DMS53 treated with DMSO at 0.1 percent for 48 hours (cell line): ENCODE data around the gene CDHR5.
"Not testable (repeated sequence)": the region's sequence is repeated elsewhere in the genome, so short reads cannot be mapped to it uniquely, and the experiment has no call there.

ENCODE experiments used
- DNase-seq: peaks from one replicate; lab custom pipeline; 2025; ENCODE audit not compliant: unreplicated experiment; lab: John Stamatoyannopoulos, UW

CDHR5 gene

DNA sequence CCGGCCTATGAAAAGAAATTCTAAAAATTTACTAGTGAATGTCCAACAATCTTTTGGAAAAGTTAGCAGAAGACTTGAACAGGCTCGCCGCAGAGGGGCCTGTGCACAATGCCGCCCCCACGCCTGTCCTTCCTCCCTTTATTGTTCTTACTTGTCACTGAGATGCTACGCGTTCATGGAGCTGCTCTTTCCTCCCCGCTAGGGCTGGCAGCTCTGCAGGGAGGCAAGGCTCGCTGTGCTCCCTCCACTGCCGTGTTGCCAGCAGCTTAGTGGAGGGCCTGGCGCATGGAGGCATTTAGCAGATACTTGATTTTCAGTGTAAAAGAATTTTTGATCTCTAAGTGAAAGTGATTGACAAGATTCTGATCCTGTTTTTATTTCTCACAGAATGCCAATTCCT is 33.8 kb downstream of the CDHR5 start:
- DNase-seq, result no peak

DNA sequence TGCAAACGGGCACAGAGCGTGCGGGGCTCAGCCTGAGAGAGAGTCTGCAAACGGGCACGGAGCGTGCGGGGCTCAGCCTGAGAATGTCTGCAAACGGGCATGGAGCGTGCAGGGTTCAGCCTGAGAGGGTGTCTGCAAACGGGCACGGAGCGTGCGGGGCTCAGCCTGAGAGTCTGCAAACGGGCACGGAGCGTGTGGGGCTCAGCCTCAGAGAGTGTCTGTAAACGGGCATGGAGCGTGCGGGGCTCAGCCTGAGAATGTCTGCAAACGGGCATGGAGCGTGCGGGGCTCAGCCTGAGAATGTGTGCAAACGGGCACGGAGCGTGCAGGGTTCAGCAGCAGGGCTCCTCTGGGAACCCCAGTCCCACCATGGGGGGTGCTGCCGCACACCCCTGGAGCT is 35.0 kb downstream of the CDHR5 start:
- DNase-seq, result no peak

DNA sequence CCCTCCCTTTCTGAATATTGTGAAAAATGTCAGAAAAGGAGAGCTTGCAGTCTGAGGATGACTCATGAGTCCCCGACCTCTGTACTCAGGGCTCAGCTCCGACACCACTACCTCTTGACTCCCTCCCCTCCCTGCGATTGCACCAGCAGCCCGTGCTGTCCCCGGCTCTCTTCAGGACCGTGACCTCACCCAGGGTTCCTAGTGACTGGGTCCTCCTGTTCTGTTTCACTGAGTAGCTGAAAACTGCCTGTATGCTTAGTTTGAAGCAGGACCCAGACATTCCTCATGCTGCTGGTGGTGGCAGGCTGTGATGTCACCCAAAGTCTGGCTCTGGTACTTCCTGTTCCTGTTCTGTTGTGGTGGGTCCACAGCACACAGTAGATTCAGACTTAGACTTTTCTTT is 36.8 kb downstream of the CDHR5 start:
- DNase-seq, result no peak

DNA sequence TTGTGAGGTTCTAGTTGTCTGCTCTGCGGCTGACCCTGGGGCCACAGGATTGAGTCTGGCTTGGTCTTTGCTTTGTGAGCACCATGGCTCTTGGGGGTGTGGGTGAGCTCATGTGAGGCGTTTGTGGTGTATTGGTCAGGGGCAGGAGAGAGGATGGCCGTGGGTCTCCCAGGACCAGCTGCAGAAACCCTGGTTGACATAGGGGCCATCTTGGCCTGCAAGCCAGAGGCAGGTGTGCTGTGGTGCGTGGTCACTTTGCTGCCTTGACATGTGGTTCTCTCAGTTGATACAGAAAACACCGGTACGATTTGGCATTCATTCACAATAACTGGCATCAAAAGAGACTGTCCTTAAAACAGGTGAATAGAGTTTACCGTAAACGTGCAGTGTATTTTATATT is 37.2 kb downstream of the CDHR5 start:
- no peak for DNase-seq

DNA sequence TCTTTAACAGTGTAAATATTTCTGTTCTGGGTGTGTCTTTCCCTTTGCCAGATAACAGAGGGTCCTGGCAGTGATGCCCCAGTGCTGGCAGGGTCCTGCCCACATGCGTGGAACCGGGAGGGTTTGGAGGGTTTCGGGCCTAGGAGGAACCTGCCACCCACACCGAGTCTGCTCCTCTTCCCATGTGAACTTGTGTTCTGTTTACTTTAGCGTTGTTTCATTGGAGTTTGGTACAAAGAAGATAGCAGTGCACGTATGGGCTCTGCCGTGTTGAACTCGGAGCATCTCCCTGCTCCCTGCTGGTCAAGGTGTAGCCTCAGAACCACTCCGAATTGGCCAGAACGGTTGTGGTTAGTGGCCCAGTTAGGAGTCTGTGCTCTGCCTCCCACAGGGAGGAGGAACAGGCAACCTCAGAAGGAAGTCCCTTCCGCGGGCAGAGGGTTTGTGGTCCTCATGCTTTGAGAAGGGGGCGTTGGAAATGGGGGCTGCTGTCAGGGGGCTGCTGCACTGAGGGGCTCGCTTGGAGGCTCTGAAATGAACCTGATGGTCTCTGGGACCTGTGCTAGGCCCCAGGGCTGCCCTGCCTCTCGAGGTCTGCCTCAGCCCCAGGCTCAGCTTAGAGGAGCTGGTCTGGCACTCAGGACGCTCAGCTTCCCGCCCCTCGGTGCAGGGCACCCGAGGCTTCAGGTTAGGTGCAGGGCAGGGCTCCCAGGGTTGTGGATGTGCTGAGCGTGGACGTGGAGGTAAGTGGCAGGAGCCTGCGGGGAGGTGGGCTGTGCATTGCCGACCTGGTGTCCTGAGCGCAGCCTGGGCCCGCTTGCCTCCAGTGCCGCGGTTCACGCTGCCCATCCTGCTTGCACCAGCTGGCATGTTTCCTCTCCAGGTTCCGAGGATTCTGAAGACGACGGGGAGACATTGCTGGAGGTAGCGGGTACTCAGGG is 38.1 kb downstream of the CDHR5 start:
- DNase-seq, result no peak

DNA sequence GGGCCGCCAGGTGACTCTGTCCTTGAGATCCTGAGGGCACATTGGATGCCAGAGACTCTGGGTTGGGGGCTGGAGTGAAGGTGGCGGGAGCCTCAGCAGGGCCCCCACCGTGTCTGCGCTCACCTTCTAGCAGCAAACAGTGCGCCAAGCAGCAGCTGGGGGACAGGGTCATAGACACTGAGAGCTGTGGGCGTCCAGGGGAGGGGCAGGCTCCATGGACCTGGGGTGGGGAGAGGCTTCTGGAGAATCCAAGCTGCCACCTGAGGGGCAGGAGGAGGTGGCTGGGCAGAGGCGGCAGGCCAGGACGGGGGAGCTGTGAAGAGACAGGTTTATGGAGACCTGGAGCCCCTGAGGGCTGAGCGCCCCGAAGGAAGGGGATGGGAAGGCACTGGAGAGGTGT is 40.5 kb downstream of the CDHR5 start:
- DNase-seq, result no peak

DNA sequence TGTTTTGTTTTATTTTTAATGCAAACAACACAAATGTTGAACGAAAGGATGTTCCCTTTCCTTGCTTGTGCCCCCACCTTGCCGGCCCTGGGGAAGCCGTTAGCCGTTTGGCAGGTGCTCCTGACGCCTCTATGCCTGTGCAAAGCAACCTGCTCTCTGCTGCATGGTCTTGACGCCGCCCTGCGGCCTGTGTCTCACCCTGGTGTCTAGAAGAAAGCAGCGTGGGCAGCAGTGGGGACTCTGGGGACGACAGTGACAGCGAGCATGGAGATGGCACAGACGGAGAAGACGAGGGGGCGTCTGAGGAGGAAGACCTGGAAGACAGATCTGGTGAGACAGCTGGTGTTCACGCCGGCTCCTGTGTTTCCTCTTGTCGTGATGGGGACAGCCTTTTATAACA is 43.0 kb downstream of the CDHR5 start:
- DNase-seq, result no peak

DNA sequence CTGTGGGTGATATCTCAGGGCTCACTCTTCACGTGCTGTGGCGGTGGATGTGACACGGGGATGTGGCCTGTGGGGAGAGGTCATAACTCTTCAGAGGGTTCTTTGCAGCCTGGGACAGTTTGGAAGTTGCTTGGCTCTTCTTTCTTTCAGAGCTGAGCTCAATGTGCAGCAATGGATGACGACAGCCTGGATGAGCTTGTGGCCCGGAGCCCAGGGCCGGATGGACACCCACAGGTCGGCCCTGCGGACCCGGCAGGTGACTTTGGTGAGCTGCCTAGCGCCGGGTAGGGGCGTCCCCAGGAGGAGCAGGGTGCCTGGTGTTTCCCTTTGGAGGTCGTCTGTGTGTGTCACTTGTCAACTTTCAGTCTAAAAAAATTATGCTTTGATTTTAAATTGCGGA is 43.4 kb downstream of the CDHR5 start:
- no peak for DNase-seq

DNA sequence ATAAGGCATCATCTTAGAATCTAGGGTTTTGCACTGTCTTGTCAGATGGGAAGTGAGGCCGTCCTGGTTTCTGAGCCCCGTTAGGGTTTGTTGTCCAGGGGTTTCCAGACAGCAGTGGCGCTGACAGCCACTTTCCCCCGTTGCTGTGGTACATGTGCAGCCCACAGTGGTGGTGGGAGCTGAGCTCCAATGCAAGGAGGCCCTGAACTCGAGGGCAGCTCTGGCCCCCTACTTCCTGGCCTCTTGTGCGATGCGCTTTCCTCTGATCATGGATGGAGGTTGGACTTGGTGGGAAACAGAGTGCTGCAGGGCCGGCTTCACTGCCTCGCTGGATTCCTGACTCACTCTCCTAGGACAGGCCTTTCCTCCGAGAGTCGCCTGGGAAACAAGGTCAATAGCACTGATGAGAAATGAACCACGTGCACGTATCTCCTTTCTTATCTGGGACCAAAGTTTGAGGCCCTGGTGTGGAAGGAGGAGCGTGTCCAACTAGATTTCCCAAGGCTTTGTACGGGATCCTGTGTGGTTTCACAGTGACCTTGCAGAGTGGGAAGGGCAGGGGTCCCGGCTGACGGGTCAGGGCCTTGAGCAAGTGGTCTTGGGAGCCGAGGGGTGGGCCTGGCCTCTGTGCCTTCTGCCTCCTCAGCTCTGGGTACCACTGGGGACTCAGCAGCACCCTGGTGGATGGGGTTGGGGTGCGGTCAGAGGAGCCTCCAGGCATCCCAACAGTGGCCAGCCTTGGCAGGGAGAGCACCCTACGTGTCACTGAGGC is 44.7 kb downstream of the CDHR5 start:
- no peak for DNase-seq

DNA sequence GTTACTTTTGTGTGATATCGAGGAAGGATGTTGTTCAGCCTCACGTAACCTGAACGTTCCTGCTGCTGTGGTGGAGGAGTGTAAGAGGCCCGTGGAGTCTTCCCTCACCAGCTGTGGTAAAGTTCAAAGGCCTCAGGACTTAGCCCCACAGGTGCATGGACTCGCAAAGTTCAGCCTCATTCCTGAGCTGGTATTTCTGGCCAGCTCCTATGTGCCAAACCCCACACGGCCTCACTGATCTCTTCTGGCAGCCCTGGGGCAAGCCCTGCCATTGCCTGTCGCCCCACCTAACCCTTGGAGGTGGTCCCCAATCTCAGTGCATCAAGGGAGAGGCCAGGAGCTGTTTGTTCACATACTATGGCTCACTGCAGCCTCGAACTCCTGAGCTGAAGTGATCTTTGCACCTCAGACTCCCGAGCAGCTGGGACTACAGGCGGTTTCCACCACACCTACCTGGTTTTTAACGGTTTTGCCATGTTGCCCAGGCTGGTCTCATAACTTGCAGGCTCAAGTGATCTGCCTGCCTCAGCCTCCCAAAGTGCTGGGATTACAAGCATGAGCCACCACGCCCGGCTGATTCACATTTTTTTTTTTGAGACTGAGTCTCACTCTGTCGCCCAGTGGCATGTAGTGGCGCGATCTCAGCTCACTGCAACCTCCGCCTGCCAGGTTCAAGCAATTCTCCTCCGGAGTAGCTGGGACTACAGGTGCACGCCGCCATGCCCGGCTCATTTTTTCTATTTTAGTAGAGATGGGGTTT is 46.3 kb downstream of the CDHR5 start:
- no peak for DNase-seq

DNA sequence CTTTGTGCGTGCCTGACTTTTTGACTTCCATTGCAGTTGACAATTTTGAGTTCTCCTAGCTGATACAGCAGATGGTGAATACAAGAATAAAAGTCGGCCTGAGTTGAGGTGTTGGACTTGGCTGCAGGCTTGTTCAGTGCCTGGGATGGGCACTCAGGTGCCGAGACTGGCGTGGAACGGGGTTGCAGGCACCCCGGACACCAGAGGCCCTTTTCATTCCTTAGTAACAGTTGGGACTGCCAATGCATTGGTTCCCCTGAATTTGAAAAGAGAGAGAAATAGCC is 47.2 kb downstream of the CDHR5 start:
- no peak for DNase-seq

DNA sequence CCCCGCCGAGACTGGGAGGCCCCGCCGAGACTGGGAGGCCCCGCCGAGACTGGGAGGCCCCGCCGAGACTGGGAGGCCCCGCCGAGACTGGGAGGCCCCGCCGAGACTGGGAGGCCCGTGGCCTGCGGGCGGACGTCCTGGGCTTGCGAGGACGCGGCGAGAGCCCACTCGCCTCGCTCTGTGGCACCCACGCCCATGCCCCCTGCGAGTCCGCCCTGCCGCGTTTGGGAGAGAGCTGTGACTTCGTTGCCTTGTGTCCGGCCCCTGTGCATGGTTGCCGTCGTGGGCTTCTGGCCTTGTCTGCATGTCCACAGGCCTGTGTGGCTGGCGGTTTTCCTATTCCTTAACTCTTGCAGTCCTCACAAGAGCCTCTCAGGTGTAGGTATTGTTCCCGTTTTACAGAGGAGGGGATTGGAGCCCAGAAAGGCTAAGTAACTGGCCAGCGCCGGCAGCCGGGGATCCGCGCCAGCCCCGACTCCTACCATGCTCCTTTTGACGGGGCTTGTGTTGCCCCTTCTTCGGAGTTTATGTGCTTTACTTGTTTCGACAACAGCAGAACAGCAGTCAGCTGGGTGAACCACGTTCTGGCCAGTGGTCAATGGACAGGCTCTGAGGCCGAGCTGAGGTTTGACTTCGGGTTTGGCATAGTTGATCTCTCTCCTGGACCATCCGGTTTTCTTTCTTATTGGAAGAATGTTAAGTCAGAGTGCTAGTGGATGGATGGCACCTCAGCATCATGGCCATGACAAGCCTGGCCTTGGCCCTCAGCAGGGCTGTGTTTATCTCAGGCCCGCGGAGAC is 47.7 kb downstream of the CDHR5 start:
- no peak for DNase-seq

DNA sequence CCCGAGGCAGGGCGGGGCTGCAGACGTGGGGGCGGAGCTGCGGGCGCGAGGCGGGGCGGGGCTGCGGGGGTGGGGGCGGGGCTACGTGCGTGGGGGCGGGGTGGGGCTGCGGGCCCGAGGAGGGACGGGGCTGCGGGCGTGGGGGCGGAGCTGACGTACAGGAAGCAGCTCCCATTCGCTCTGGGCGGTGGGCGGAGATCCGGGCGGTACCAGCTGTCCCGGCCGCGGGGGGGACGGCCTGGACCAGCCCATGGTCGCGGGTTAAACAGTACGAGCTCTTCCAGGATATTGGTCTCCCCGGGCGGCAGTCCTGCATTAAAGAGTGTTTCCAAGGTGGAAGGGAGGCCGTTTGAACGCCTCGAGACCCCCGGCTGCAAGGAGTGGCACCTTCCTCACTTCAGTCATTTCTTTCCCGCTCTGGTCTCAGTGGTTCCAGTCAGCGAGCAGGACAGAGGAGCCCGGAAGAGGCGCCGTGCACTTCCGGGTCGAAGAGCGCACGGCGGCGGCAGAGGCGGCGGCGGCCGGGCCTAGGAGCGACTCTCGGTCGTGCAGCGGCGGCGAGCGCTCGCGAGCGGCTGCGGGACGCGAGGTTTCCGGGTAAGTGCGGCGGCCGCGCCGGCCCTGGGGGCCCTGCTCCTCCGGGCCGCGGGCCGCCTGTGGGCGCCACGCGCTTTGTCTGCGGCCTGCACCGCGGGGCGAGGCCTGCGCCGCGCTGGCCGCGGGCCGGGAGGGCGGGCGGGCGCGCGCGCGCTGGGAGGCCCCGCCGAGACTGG is 48.6 kb downstream of the CDHR5 start, which contains the start of gene PHRF1:
PHRF1 (plus strand) TSS at position 475 of the 773 bp plus-strand sequence. CDS start 5,043 bp downstream, outside the sequence.
- DNase-seq, result peak; percentile 95

DNA sequence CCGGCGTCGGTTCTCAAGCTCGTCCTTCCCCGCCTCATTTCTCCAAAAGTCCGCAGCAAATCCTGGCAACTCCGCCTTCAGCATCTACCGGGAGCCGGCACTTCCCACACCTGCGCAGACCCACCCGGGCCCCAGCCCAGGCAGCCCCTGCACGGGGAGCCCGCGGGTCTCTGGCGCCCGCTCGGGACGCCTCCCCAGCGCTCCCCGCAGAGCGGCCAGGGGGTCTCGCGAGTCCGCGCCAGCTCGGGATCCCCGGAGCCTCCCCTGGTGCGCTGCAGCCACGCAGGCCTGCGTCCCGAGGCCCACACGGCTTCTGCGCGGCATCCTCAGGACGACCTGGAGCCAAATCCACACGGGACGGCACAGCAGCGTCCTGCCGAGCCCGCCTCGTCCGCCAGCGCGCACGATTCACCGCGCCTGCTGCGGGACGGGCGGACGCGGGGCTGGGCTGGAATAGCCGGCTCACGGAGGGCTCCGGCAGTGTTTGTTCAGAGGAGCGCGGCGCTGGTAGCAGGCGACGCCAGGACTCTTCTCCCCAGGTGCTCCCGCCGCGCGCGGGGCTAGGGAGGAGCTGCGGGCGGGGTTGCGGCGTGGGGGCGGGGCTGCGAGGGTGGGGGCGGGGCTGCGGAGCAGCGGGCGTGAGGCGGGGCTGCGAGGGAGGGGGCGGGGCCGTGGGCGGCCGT is 49.3 kb downstream of the CDHR5 start:
- DNase-seq, result peak; percentile 57

DNA sequence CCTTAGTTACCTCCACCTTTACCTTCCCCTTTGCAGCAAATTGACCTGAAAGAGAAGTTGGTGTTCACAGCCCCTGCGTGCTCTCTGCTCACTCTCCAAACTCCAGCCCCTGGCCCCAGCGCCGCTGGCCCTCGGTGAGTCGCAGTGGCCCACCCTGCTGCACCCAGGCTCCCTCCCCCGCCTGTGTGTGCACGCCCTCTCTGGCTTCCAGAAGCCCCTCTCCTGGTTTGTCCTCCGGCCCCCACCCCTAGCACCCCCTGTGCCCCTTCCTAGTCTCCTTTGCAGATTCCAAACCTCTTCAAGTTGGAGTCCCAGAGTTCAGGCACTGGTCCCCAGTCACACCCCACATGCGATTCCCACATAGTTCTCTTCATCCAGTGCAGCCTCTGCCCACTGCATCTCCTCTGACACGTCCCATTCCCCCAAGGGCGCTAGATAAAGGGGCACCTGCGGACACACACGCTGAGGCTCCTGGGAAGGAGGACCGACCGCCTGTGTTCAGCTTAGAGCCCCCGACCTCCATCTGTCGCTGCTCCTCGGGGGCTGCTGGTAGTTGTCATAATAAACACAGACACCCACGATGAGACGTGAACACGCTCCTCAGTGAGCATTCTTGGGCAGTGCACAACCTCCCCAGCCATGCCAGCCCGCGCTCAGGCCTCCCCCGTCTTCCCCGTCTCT is 50.0 kb downstream of the CDHR5 start:
- DNase-seq, result no peak

DNA sequence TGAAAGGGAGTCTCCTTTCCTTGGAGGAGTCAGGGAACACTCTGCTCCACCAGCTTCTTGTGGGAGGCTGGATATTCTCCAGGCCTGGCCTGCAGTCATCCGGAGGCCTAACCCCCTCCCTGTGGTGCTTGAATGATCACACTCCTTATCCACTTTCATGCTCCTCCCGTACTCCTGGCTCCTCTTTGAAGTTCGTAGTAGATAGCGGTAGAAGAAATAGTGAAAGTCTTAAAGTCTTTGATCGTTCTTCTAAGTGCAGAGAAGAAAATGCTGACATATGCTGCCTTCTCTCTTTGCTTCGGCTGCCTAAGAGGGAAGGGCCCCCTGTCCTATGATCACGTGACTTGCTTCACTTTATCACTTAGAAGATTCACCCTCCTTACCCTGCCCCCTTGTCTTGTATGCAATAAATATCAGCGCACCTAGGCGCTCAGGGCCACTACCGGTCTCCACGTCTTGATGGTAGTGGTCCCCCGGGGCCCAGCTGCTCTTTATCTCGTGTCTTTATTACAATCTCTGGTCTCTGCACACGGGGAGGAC is 50.7 kb downstream of the CDHR5 start:
- not testable (repeated sequence) for DNase-seq

DNA sequence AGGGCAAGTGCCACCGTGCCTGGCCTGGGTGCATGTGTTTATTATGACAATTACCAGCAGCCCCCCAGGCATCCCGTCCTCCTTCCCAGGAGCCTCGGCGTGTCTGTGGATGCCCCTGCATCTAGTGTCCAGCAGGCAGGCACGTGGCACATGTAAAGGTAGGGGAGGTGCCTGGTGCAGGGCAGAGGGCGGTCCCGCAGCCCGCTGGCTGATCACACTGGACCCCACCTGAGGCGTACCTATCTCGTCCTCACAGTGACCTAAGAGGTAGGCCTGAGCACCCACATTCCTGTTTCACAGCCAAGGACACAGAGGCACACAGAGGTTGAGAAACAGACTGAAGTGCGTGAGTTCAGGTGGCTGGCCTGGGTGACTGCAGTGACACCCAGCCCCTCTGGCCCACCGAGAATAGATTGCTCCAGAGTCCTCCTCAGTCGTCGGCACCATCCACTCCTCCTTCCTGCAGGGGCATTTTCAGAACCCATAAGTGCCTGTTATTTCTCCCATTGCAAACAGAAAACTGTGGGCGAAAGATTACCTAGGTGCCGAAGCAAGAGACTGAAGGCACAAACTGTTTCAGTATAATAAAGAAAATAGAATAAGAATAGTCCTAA is 51.5 kb downstream of the CDHR5 start:
- no peak for DNase-seq

DNA sequence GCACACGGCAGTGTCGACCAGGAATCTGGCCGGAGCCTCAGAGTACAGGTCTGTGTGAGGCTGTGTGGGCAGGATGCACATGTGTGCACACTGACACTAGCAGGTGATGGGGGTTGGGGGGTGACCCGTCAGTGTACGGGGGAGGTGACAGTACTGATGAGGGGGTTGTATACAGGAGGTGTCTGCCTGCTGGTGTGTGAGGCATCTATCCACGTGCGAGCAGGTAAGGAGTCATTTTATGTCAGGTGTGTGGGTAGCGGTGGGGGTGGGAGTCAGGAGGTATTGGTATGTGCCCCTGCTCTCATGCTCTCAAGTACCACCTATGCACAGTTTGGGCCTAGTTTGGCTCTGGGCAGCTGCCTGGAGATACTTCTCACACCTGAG is 53.0 kb downstream of the CDHR5 start:
- no peak for DNase-seq
